ENCODE data around the gene PLCB1.

The PLCB1 gene

DNA sequence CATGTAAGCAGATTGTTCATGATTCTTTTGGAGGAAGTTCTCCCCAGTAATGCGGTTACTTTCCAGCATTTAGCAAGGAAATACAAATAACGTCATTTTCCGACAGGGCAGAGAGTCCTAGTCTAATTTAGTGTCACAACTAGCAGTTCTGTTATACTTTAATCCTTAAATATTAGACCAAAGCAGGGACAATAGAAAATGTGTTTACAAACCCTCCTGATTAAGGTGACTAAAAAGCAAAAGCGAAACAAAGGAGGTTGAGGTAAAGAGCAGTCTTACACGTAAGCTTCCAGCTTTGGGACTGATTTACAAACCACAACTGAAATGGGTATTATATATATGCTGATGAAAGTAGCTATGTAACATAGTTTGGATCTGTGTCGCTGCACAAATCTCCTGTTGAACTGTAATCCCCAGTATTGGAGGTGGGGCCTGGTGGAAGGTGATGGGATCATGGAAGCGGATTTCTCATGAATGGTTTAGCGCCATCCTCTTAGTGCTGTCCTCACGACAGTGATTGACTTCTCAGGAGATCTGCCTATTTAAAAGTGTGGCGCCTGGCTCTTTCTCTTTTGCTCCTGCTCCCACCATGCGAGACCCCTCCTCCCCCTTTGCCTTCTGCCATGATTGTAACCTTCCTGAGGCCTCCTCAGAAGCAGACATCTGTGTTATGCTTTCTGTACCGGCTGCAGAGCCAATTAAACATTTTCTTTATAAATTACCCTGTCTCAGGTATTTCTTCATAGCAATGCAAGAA is 81.9 kb downstream of the PLCB1 start:
- H3K4me3 ChIP-seq (ENCODE audit: low read depth, low read length, poor library complexity, severe bottlenecking), result peak overlapping the region; percentile 42
- no peaks in the 10 kb centered on the region for H4K20me1 ChIP-seq (ENCODE audit: insufficient read depth, low read length)
- TF ChIP-seq, protein P1, sequence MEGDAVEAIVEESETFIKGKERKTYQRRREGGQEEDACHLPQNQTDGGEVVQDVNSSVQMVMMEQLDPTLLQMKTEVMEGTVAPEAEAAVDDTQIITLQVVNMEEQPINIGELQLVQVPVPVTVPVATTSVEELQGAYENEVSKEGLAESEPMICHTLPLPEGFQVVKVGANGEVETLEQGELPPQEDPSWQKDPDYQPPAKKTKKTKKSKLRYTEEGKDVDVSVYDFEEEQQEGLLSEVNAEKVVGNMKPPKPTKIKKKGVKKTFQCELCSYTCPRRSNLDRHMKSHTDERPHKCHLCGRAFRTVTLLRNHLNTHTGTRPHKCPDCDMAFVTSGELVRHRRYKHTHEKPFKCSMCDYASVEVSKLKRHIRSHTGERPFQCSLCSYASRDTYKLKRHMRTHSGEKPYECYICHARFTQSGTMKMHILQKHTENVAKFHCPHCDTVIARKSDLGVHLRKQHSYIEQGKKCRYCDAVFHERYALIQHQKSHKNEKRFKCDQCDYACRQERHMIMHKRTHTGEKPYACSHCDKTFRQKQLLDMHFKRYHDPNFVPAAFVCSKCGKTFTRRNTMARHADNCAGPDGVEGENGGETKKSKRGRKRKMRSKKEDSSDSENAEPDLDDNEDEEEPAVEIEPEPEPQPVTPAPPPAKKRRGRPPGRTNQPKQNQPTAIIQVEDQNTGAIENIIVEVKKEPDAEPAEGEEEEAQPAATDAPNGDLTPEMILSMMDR (IDR thresholded peaks at IDR 0.05; ENCODE audit: low read length), result no peak
- no peak for TF ChIP-seq EZH2 (IDR thresholded peaks at IDR 0.05; ENCODE audit: borderline replicate concordance, low read length)
- H2AFZ ChIP-seq (ENCODE audit: low read length), result peak overlapping the region; percentile 59; the same call in 1 of the 2 replicates
- no peaks in the 10 kb centered on the region for H3K9me3 ChIP-seq (ENCODE audit: low read length)
- H3K4me1 ChIP-seq (ENCODE audit: insufficient read depth, low read length, severe bottlenecking), result peaks cover 54% of the 10 kb centered on the region
- H3K27me3 ChIP-seq (ENCODE audit: insufficient read depth, low read length), result no peaks in the 10 kb centered on the region
- peak overlapping the region; percentile 74 for H3K4me2 ChIP-seq (ENCODE audit: low read length)
- H3K36me3 ChIP-seq (ENCODE audit: insufficient read depth, low read length), result no peaks in the 10 kb centered on the region
- H3K27ac ChIP-seq (ENCODE audit: low read depth, low read length, poor library complexity, severe bottlenecking), result peak overlapping the region; percentile 84
- H3K9me2 ChIP-seq (ENCODE audit: low read depth, low read length), result no peaks in the 10 kb centered on the region
- peak overlapping the region; percentile 47 for H3K9ac ChIP-seq (ENCODE audit: low read length)
- H3F3A ChIP-seq (ENCODE audit: insufficient read depth, low read length), result no peaks in the 10 kb centered on the region
- H3K79me2 ChIP-seq (ENCODE audit: insufficient read depth, low read length), result no peaks in the 10 kb centered on the region

DNA sequence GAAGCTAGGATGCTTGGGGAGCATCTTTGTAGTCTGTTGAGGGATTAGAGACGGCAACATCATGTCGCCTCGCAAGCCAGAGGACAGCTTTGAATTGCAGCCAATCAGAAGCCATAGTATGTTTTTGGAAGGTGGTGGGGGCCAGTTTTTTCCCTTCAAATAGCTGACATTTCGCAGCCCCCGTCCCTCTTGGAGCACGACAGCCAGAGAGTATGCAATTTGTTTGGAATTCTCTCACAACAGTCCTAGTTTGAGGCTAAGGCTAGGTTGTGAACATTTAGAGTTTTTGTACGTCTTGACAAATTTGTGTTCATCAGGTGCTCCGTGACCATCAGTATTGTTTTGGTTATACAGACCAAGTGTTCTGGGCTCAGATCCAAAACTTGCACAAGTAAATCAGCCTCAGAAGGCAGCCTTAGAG is 83.3 kb downstream of the PLCB1 start:
- Histone ChIP-seq H3K27me3 (ENCODE audit: insufficient read depth, low read length) (no peaks in the 10 kb centered on the region), H3K9me2 (ENCODE audit: low read depth, low read length) (no peaks in the 10 kb centered on the region), H3K4me1 (ENCODE audit: insufficient read depth, low read length, severe bottlenecking) (peaks cover 48% of the 10 kb centered on the region), H3K9me3 (ENCODE audit: low read length) (no peaks in the 10 kb centered on the region), H3K36me3 (ENCODE audit: insufficient read depth, low read length) (no peaks in the 10 kb centered on the region), H3K79me2 (ENCODE audit: insufficient read depth, low read length) (no peaks in the 10 kb centered on the region), H3K4me2 (ENCODE audit: low read length) (peak overlapping the region; percentile 74), H3K4me3 (ENCODE audit: low read depth, low read length, poor library complexity, severe bottlenecking) (peak overlapping the region; percentile 2), H2AFZ (ENCODE audit: low read length) (peak overlapping the region; percentile 51; the same call in 1 of the 2 replicates), H4K20me1 (ENCODE audit: insufficient read depth, low read length) (no peaks in the 10 kb centered on the region), H3K9ac (ENCODE audit: low read length) (no peak overlapping the region; the same call in 1 of the 2 replicates), H3F3A (ENCODE audit: insufficient read depth, low read length) (no peaks in the 10 kb centered on the region), H3K27ac (ENCODE audit: low read depth, low read length, poor library complexity, severe bottlenecking) (peak overlapping the region; percentile 84)
- TF ChIP-seq EZH2 (IDR thresholded peaks at IDR 0.05; ENCODE audit: borderline replicate concordance, low read length), result no peak
- TF ChIP-seq, protein P1 (IDR thresholded peaks at IDR 0.05; ENCODE audit: low read length), result no peak

DNA sequence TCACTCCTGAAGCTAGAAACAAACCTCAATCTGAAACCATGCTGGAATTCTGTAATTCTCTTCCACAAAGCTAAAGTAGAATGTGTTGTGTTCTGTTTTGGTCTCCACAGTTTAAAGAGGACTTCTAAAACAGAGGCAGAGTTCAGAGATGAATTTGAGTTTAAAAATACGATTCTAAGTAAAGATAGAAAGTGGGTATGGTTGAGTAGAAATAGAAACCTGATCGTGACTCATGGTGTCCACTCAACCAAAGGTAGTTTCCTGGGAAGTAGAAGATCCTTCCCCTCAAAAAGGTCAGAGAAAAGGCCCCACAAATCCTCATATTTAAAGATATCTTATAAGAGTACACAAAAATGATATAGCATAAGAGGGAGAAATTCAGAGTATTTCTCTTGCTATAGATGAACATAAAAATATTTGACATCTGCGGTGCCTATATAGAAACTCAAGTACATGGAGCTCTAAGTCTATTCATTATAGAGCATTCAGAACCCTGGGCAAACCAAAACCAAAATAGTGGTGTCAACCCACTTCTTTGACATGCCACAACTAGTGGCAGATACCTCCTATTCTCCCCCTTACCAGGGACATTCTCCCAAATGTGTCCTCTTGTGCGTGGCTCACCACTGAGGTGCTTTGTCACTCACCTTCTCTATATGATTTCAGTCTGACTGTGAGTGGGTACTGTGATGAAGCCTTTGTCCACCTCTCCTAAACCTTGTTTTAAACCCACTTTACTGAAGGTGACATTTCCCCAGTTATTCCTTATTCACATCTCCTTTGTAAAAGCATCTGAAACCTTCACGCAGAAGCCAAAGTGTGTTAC is 84.5 kb downstream of the PLCB1 start:
- Histone ChIP-seq H3K9me2 (ENCODE audit: low read depth, low read length) (no peaks in the 10 kb centered on the region), H3K9ac (ENCODE audit: low read length) (no peak overlapping the region), H3F3A (ENCODE audit: insufficient read depth, low read length) (no peaks in the 10 kb centered on the region), H4K20me1 (ENCODE audit: insufficient read depth, low read length) (no peaks in the 10 kb centered on the region), H3K4me3 (ENCODE audit: low read depth, low read length, poor library complexity, severe bottlenecking) (no peak overlapping the region), H3K9me3 (ENCODE audit: low read length) (no peaks in the 10 kb centered on the region), H3K36me3 (ENCODE audit: insufficient read depth, low read length) (no peaks in the 10 kb centered on the region), H3K4me1 (ENCODE audit: insufficient read depth, low read length, severe bottlenecking) (peaks cover 48% of the 10 kb centered on the region), H3K4me2 (ENCODE audit: low read length) (no peak overlapping the region), H2AFZ (ENCODE audit: low read length) (no peak overlapping the region), H3K27ac (ENCODE audit: low read depth, low read length, poor library complexity, severe bottlenecking) (no peak overlapping the region), H3K79me2 (ENCODE audit: insufficient read depth, low read length) (no peaks in the 10 kb centered on the region), H3K27me3 (ENCODE audit: insufficient read depth, low read length) (no peaks in the 10 kb centered on the region)
- TF ChIP-seq, protein P1 (IDR thresholded peaks at IDR 0.05; ENCODE audit: low read length), result no peak
- TF ChIP-seq EZH2 (IDR thresholded peaks at IDR 0.05; ENCODE audit: borderline replicate concordance, low read length), result no peak
